Activated T-cell treated with anti-CD3 and anti-CD28 coated beads, Interleukin-2, amount 50 U/mL, for 72 hours (primary cell): ENCODE data around the gene VEGFA. TPM values are rescaled to one million over a fixed set of nuclear protein-coding genes. Genes with fewer than 3 reads are reported as not detected.

ENCODE experiments used
- ATAC-seq, 2 donors: fragments of 150-1000 bp; cut with Tn5 transposase; replicated peaks in 1 of 2; 2 replicates each; pipeline ENCODE4 v1.10.0; 2021; ENCODE audit warnings: moderate library complexity in 2 of 2, mild to moderate bottlenecking in 1 of 2
- DNase-seq, 2 donors: peaks; one replicate each; pipeline ENCODE4 v3.0.0; 2021 to 2022; ENCODE audit warnings: mixed read lengths in 1 of 2
- H3K27ac Mint-ChIP-seq: one replicate; pipeline ENCODE4 v1.8.0; 2022; ENCODE audit warnings: mild to moderate bottlenecking, moderate library complexity, mixed read lengths
- H3K27me3 Mint-ChIP-seq: one replicate; pipeline ENCODE4 v1.8.0; 2022; ENCODE audit warnings: low read depth, mixed read lengths
- H3K36me3 Mint-ChIP-seq, 2 donors: one replicate each; pipeline ENCODE4 v1.8.0; 2022; ENCODE audit warnings: mixed read lengths in 2 of 2, mild to moderate bottlenecking in 1 of 2; ENCODE audit not compliant: insufficient read depth in 2 of 2
- H3K4me1 Mint-ChIP-seq: one replicate; pipeline ENCODE4 v1.8.0; 2022; ENCODE audit warnings: low read depth, mixed read lengths
- H3K4me3 Mint-ChIP-seq, 2 donors: one replicate each; pipeline ENCODE4 v1.8.0; 2022; ENCODE audit warnings: mild to moderate bottlenecking in 2 of 2, mixed read lengths in 2 of 2, moderate library complexity in 2 of 2
- H3K9me3 Mint-ChIP-seq, 2 donors: one replicate each; pipeline ENCODE4 v1.8.0; 2022; ENCODE audit warnings: mixed read lengths in 2 of 2
- total RNA-seq, 2 donors: library from RNA; stranded (reverse); gene quantifications; one replicate each; pipeline ENCODE4 v1.2.3, GENCODE V29; 2022

VEGFA gene
- total RNA-seq, 2 donors from 2014 or later = 65.2 to 67.1 TPM

GRCh38 chr6:43830775-43831174 lies 60.8 kb downstream of the VEGFA start:
- Mint-ChIP-seq H3K27me3 (no peaks in the 10 kb centered on the region), H3K9me3 (no peaks in the 10 kb centered on the region), H3K4me1 (no peaks in the 10 kb centered on the region), H3K4me3 (no peak overlapping the region), H3K27ac (no peak overlapping the region), H3K36me3 (no peaks in the 10 kb centered on the region)
- ATAC-seq = no peak
- DNase-seq = no peak

- ATAC-seq = no peak
- Mint-ChIP-seq H3K27me3 (no peaks in the 10 kb centered on the region), H3K27ac (no peak overlapping the region), H3K36me3 (no peaks in the 10 kb centered on the region), H3K4me1 (no peaks in the 10 kb centered on the region), H3K9me3 (no peaks in the 10 kb centered on the region), H3K4me3 (no peak overlapping the region)
- DNase-seq = no peak
Measured at GRCh38 chr6:43831191-43831590, 61.2 kb downstream of the VEGFA start.

GRCh38 chr6:43833223-43833995 lies 63.4 kb downstream of the VEGFA start:
- Mint-ChIP-seq H3K9me3 (no peaks in the 10 kb centered on the region), H3K4me3 (no peak overlapping the region), H3K27me3 (no peaks in the 10 kb centered on the region), H3K4me1 (no peaks in the 10 kb centered on the region), H3K27ac (no peak overlapping the region), H3K36me3 (no peaks in the 10 kb centered on the region)
- DNase-seq = no peak
- ATAC-seq = no peak

- no peaks in the 10 kb centered on the region for H3K27me3 Mint-ChIP-seq
- no peaks in the 10 kb centered on the region for H3K4me1 Mint-ChIP-seq
- H3K36me3 Mint-ChIP-seq = no peaks in the 10 kb centered on the region
- DNase-seq (no peak), ATAC-seq (no peak)
- no peaks in the 10 kb centered on the region for H3K9me3 Mint-ChIP-seq
- H3K4me3 Mint-ChIP-seq = no peak overlapping the region
- no peak overlapping the region for H3K27ac Mint-ChIP-seq
Measured at GRCh38 chr6:43833996-43834390, 64.0 kb downstream of the VEGFA start.

- H3K27me3 Mint-ChIP-seq = no peaks in the 10 kb centered on the region
- H3K9me3 Mint-ChIP-seq = no peaks in the 10 kb centered on the region
- no peak overlapping the region for H3K27ac Mint-ChIP-seq
- ATAC-seq (no peak), DNase-seq (no peak)
- no peak overlapping the region for H3K4me3 Mint-ChIP-seq
- no peaks in the 10 kb centered on the region for H3K4me1 Mint-ChIP-seq
- no peaks in the 10 kb centered on the region for H3K36me3 Mint-ChIP-seq
Measured at GRCh38 chr6:43834528-43835155, 64.6 kb downstream of the VEGFA start.

- no peak for DNase-seq
- no peak overlapping the region for H3K27ac Mint-ChIP-seq
- H3K27me3 Mint-ChIP-seq = no peaks in the 10 kb centered on the region
- no peaks in the 10 kb centered on the region for H3K4me1 Mint-ChIP-seq
- H3K9me3 Mint-ChIP-seq = no peaks in the 10 kb centered on the region
- no peak overlapping the region for H3K4me3 Mint-ChIP-seq
- ATAC-seq = no peak
- H3K36me3 Mint-ChIP-seq = no peaks in the 10 kb centered on the region
Measured at GRCh38 chr6:43835872-43836419, 65.9 kb downstream of the VEGFA start.

Other genes starting within 250 kb of the VEGFA start
- gene XPO5, start 194.2 kb upstream of the VEGFA start, total RNA-seq = 100 to 1,000 TPM; 104 to 150 TPM
- gene POLH, start 194.0 kb upstream of the VEGFA start, total RNA-seq = 10 to 100 TPM; 34.8 to 37.3 TPM
- 100 to 1,000 TPM in 1 of 2 donors, 10 to 100 TPM in 1; 99.0 to 137 TPM for gene GTPBP2, start 140.9 kb upstream of the VEGFA start, total RNA-seq
- gene MAD2L1BP, start 134.4 kb upstream of the VEGFA start, total RNA-seq = 10 to 100 TPM; 40.4 to 41.3 TPM
- gene RSPH9, start 125.2 kb upstream of the VEGFA start, total RNA-seq = under 1 TPM in 1 of 2 donors, not detected in 1; 0.12 TPM
- 10 to 100 TPM; 60.1 to 69.7 TPM for gene MRPS18A, start 82.4 kb upstream of the VEGFA start, total RNA-seq